Fibroblast of pulmonary artery (primary cell): ENCODE measurements around the gene MREG.

ENCODE experiments used
- DNase-seq: peaks from one replicate; pipeline ENCODE4 v3.0.0-alpha.2; 2010; ENCODE audit warnings: low read depth
- H3K4me3 ChIP-seq: replicated peaks from 2 replicates; pipeline ENCODE4 v1.5.1; 2011; ENCODE audit warnings: low read depth, mild to moderate bottlenecking, control low read depth, low read length, moderate library complexity
- CTCF ChIP-seq: IDR thresholded peaks from 2 replicates; pipeline ENCODE4 v1.5.1; 2011; ENCODE audit warnings: mild to moderate bottlenecking, control low read depth, low read length, inconsistent platforms; ENCODE audit errors: missing control alignments

The MREG gene

GRCh38 chr2:215912299-215912842 lies 101.0 kb downstream of the MREG start:
- peak; percentile 32 for TF ChIP-seq CTCF
- H3K4me3 ChIP-seq, result no peak overlapping the region
- no peak for DNase-seq

- no peak overlapping the region for H3K4me3 ChIP-seq
- no peak for TF ChIP-seq CTCF
- DNase-seq, result no peak
These were observed 101.9 kb downstream of the MREG start for GRCh38 chr2:215911301-215912085.

GRCh38 chr2:215910180-215910579 lies 103.2 kb downstream of the MREG start:
- DNase-seq, result no peak
- no peak overlapping the region for H3K4me3 ChIP-seq
- TF ChIP-seq CTCF, result no peak

- TF ChIP-seq CTCF, result no peak
- H3K4me3 ChIP-seq, result no peak overlapping the region
- no peak for DNase-seq
These were observed 106.2 kb downstream of the MREG start for GRCh38 chr2:215907147-215907546.

GRCh38 chr2:215906458-215906857 lies 106.9 kb downstream of the MREG start:
- TF ChIP-seq CTCF, result no peak
- DNase-seq, result peak; percentile 48
- H3K4me3 ChIP-seq, result no peak overlapping the region

GRCh38 chr2:215905691-215906090 lies 107.7 kb downstream of the MREG start:
- H3K4me3 ChIP-seq, result no peak overlapping the region
- no peak for TF ChIP-seq CTCF
- no peak for DNase-seq

- DNase-seq, result peak; percentile 78
- no peak overlapping the region for H3K4me3 ChIP-seq
- TF ChIP-seq CTCF, result no peak
These were observed 109.2 kb downstream of the MREG start for GRCh38 chr2:215904101-215904500.
